AG08395 (cell line): Measurements from ENCODE around the gene IL10RA.
"Not testable (repeated sequence)": the region's sequence is repeated elsewhere in the genome, so short reads cannot be mapped to it uniquely, and the experiment has no call there.

Experiments
- DNase-seq: peaks from one replicate; pipeline ENCODE4 v3.0.0; 2012; ENCODE audit warnings: mixed read lengths, low spot score

Gene IL10RA

GRCh38 chr11:117985953-117986887, at the start of gene IL10RA:
Gene IL10RA, plus strand, starts transcription at chr11:117986394. Its CDS starts 74 bp downstream, at chr11:117986468.
- DNase-seq: peak; percentile 79

- DNase-seq: no peak
These were observed 49.2 kb upstream of the IL10RA start for GRCh38 chr11:117936973-117937372.

- no peak for DNase-seq
These were observed 45.5 kb upstream of the IL10RA start for GRCh38 chr11:117940736-117941135.

- DNase-seq: no peak
These were observed 45.0 kb upstream of the IL10RA start for GRCh38 chr11:117941163-117941707.

GRCh38 chr11:117941976-117942654, 44.1 kb upstream of the IL10RA start:
- DNase-seq: no peak

GRCh38 chr11:117944554-117944953, 41.6 kb upstream of the IL10RA start:
- no peak for DNase-seq

GRCh38 chr11:117945047-117945810, 41.0 kb upstream of the IL10RA start:
- DNase-seq: no peak

GRCh38 chr11:117946156-117946841, 39.9 kb upstream of the IL10RA start:
- no peak for DNase-seq

- DNase-seq: peak; percentile 98
These were observed 39.2 kb upstream of the IL10RA start for GRCh38 chr11:117946842-117947526.

GRCh38 chr11:117947751-117948150, 38.4 kb upstream of the IL10RA start:
- DNase-seq: not testable (repeated sequence)

- not testable (repeated sequence) for DNase-seq
These were observed 37.7 kb upstream of the IL10RA start for GRCh38 chr11:117948466-117948865.

- DNase-seq: no peak
These were observed 37.1 kb upstream of the IL10RA start for GRCh38 chr11:117949062-117949461.

GRCh38 chr11:117950301-117950700, 35.9 kb upstream of the IL10RA start:
- DNase-seq: no peak

GRCh38 chr11:117950993-117951961, 34.9 kb upstream of the IL10RA start:
- no peak for DNase-seq

GRCh38 chr11:117953024-117953671, 33.0 kb upstream of the IL10RA start:
- no peak for DNase-seq

- no peak for DNase-seq
These were observed 27.2 kb upstream of the IL10RA start for GRCh38 chr11:117958949-117959348.

GRCh38 chr11:117959438-117960149, 26.6 kb upstream of the IL10RA start:
- no peak for DNase-seq

- DNase-seq: no peak
These were observed 25.8 kb upstream of the IL10RA start for GRCh38 chr11:117960406-117960805.
